GM23338 (cell line): ENCODE results near the gene DCDC1.

Experiments used
- CREB1 ChIP-seq: fragments of 250-450 bp; sonication (Bioruptor Pico); IDR thresholded peaks from 2 replicates; pipeline ENCODE4 v1.5.0; 2020; ENCODE audit warnings: low read depth, mild to moderate bottlenecking, moderate library complexity
- CTCF ChIP-seq, 2 experiments: fragments of 200-600 bp in 1 of 2; sonication (generic) in 1 of 2; conservative IDR thresholded peaks; 2 replicates each; pipeline versions ENCODE4 v1.5.1 to v1.6.1; 2016 to 2017; ENCODE audit warnings: antibody characterized with exemption in 2 of 2, low read depth in 2 of 2, mild to moderate bottlenecking in 2 of 2, moderate library complexity in 1 of 2
- EZH2 ChIP-seq: fragments of 200-600 bp; sonication (generic); IDR thresholded peaks from one replicate; pipeline ENCODE4 v1.8.0; 2017; ENCODE audit warnings: antibody characterized with exemption, mild to moderate bottlenecking, low read depth; ENCODE audit not compliant: unreplicated experiment
- EZH2phosphoT487 ChIP-seq: fragments of 200-600 bp; sonication (generic); IDR thresholded peaks from one replicate; pipeline ENCODE4 v1.8.1; 2018; ENCODE audit warnings: antibody characterized with exemption; ENCODE audit not compliant: unreplicated experiment
- JUNB ChIP-seq: IDR thresholded peaks from one replicate; pipeline ENCODE4 v1.6.1; 2016; ENCODE audit warnings: antibody characterized with exemption; ENCODE audit not compliant: unreplicated experiment
- NANOG ChIP-seq: IDR thresholded peaks from 2 replicates; pipeline ENCODE4 v1.6.1; 2016; ENCODE audit warnings: antibody characterized with exemption, borderline replicate concordance
- POLR2AphosphoS5 ChIP-seq: IDR thresholded peaks from 2 replicates; pipeline ENCODE4 v1.6.1; 2016; ENCODE audit warnings: antibody characterized with exemption, low read depth
- REST ChIP-seq: IDR thresholded peaks from one replicate; pipeline ENCODE4 v1.6.1; 2018; ENCODE audit warnings: antibody characterized with exemption; ENCODE audit not compliant: unreplicated experiment
- ZNF114 ChIP-seq: fragments of 250-450 bp; sonication (Bioruptor Pico); IDR thresholded peaks from 2 replicates; pipeline ENCODE4 v1.5.0; 2020; ENCODE audit warnings: mild to moderate bottlenecking, moderate library complexity
- ZNF331 ChIP-seq: fragments of 250-450 bp; sonication (Bioruptor Pico); IDR thresholded peaks from 2 replicates; pipeline ENCODE4 v1.5.0; 2020; ENCODE audit warnings: low read depth, mild to moderate bottlenecking, moderate library complexity

- TF ChIP-seq EZH2phosphoT487 (no peak), CTCF (conservative IDR thresholded peaks at IDR 0.05; ENCODE audit: low read depth in 2 of 2) (no peak), POLR2AphosphoS5 (no peak), EZH2 (no peak), REST (no peak), JUNB (no peak), ZNF331 (CRISPR knock-in tag) (no peak), CREB1 (CRISPR knock-in tag) (no peak), ZNF114 (no peak), NANOG (no peak)
Observed at GRCh38 chr11:31141789-31142188, 227.8 kb downstream of the DCDC1 start.
